Lung (tissue), 16 donors: ENCODE data around the gene FLYWCH1. TPM values are rescaled to one million over a fixed set of nuclear protein-coding genes. Genes with fewer than 3 reads are reported as not detected.

ENCODE experiments used
- ATAC-seq: fragments of 200-7000 bp; cut with Tn5 transposase; one replicate; pipeline ENCODE4 v1.9.1; 2020; ENCODE audit warnings: moderate number of reproducible peaks; ENCODE audit not compliant: insufficient read depth, low FRiP score
- DNase-seq, 3 donors: peaks; one replicate each; pipeline ENCODE4 v3.0.0-alpha.2; 2013 to 2017
- H3K27ac ChIP-seq, 2 donors: one replicate each; pipeline ENCODE4 v1.5.1; 2013; ENCODE audit warnings: mild to moderate bottlenecking in 2 of 2, moderate library complexity in 2 of 2, control low read depth in 1 of 2, inconsistent platforms in 1 of 2, low read depth in 1 of 2, low read length in 1 of 2
- H3K27me3 ChIP-seq, 3 donors: one replicate each; pipeline ENCODE4 v1.5.1; 2013; ENCODE audit warnings: low read length in 2 of 3; ENCODE audit not compliant: control insufficient read depth in 3 of 3, insufficient read depth in 3 of 3
- H3K36me3 ChIP-seq, 4 donors: one replicate each; pipeline ENCODE4 v1.5.1; 2013; ENCODE audit warnings: low read length in 4 of 4, mild to moderate bottlenecking in 1 of 4, moderate library complexity in 1 of 4; ENCODE audit not compliant: control insufficient read depth in 4 of 4, insufficient read depth in 4 of 4
- H3K4me1 ChIP-seq, 5 donors: one replicate each; pipeline ENCODE4 v1.5.1; 2013; ENCODE audit warnings: low read length in 5 of 5, mild to moderate bottlenecking in 2 of 5, moderate library complexity in 1 of 5; ENCODE audit not compliant: control insufficient read depth in 5 of 5, insufficient read depth in 5 of 5
- H3K4me3 ChIP-seq: one replicate; pipeline ENCODE4 v1.5.1; 2013; ENCODE audit warnings: mild to moderate bottlenecking, control low read depth, moderate library complexity
- H3K9ac ChIP-seq, 2 donors: one replicate each; pipeline ENCODE4 v1.5.1; 2013; ENCODE audit warnings: low read length in 2 of 2, control low read depth in 1 of 2; ENCODE audit not compliant: insufficient read depth in 1 of 2
- H3K9me3 ChIP-seq, 4 donors: one replicate each; pipeline ENCODE4 v1.5.1; 2013; ENCODE audit warnings: low read length in 3 of 4, mild to moderate bottlenecking in 1 of 4, moderate library complexity in 1 of 4; ENCODE audit not compliant: control insufficient read depth in 4 of 4, insufficient read depth in 3 of 4
- WGBS, 2 donors: extraction: QIAGEN DNeasy Blood & Tissue Kit; methylation state at CpG; one replicate each; pipeline ENCODE4 v1.1.7; 2013; 5-methylcytosine and 5-hydroxymethylcytosine counted together
- long read RNA-seq, 5 donors: transcript quantifications; one replicate each; lab custom pipeline, GENCODE V29; 2026
- polyA plus RNA-seq, 2 donors: library from polyadenylated mRNA; stranded (reverse); fragments of 200-250 nt; gene quantifications; one replicate each; pipeline ENCODE4 v1.2.1, GENCODE V29; 2013
- total RNA-seq, 2 donors: library from RNA; depleted of rRNA in 1 of 2; stranded (reverse); fragments of >200 nt in 1 of 2; gene quantifications; one replicate each; pipeline ENCODE4 v1.2.1, GENCODE V29; 2014 to 2021
- TF ChIP-seq, protein P1 (sequence below): IDR thresholded peaks from 2 replicates; pipeline ENCODE4 v1.5.1; 2012; ENCODE audit warnings: mild to moderate bottlenecking; ENCODE audit errors: control extremely low read depth, extremely low read depth
- donor health status: control.
- donor health status: control.
- donor health status: Bipolar disorder and iron deficiency.
- donor health status: healthy.
- donor health status: DM: yes; HTN: yes; CAD: no.

FLYWCH1 gene, protein sequence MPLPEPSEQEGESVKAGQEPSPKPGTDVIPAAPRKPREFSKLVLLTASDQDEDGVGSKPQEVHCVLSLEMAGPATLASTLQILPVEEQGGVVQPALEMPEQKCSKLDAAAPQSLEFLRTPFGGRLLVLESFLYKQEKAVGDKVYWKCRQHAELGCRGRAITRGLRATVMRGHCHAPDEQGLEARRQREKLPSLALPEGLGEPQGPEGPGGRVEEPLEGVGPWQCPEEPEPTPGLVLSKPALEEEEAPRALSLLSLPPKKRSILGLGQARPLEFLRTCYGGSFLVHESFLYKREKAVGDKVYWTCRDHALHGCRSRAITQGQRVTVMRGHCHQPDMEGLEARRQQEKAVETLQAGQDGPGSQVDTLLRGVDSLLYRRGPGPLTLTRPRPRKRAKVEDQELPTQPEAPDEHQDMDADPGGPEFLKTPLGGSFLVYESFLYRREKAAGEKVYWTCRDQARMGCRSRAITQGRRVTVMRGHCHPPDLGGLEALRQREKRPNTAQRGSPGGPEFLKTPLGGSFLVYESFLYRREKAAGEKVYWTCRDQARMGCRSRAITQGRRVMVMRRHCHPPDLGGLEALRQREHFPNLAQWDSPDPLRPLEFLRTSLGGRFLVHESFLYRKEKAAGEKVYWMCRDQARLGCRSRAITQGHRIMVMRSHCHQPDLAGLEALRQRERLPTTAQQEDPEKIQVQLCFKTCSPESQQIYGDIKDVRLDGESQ
- total RNA-seq, result 10 to 100 TPM; 15.0 to 34.3 TPM
- polyA plus RNA-seq, result 10 to 100 TPM; 13.3 to 27.7 TPM
- long read RNA-seq, donor 1, full-length matches to known transcripts, result 11 of 11 reads
- long read RNA-seq, donor 1, partial matches to known transcripts, result 0 of 11 reads
- long read RNA-seq, donor 1, other reads (novel, unspliced or antisense), result 0 of 11 reads
- long read RNA-seq, donor 2, result 0 reads
- long read RNA-seq, donor 3, partial matches to known transcripts, result 0 of 1 reads
- long read RNA-seq, donor 3, other reads (novel, unspliced or antisense), result 0 of 1 reads
- long read RNA-seq, donor 4, result 0 reads
- long read RNA-seq, donor 5, full-length matches to known transcripts, result 11 of 16 reads
- long read RNA-seq, donor 5, partial matches to known transcripts, result 5 of 16 reads
- long read RNA-seq, donor 5, other reads (novel, unspliced or antisense), result 0 of 16 reads

DNA sequence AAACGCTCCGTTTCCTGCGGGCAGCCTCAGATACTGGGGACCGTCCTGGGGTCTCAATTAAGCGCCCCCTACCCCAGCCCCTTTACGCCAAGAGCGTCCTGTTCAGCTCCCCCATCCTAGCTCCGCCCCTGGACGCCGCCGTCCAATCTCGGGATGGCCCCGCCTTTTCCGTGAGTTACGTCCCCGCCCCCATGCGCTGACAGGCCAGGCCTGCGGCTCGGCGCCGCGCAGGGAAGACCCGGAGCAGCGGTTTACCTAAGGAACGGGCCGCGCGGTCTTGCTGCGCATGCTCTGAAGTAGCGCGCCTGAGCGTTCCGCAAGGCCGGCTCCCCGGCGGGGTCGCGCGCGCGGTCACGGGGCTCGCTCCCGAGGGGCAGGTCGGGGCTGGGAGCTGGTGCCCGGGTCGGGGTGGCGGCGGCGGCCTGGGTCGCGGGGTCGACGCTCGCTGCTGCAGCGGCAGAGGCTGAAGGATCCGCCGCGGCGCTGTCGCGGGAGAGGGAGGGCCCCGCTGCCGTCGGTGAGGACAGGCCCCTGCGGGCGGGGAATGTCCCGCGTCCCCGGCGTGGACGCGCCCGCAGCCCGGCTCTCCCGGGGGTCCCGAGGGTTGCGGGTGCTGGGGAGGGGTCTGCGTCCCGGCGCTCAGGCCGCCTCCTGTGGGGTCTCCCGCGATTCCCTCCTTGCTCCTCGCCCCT is at the start of gene FLYWCH1:
FLYWCH1 (plus strand) TSS at position 294 of the 692 bp plus-strand sequence. CDS start 17,755 bp downstream, outside the sequence.
- DNase-seq (peak; percentile 98 to 99 (median 98)), ATAC-seq (peak; percentile 98)
- Histone ChIP-seq H3K4me3 (peak within 1 kb of the TSS; percentile 85), H3K36me3 (peaks cover 0 to 12% (median 7%) of the 10 kb centered on the region in 4 donors), H3K9ac (peak within 1 kb of the TSS; percentile 37 to 91), H3K27me3 (no peaks in the 10 kb centered on the region), H3K9me3 (no peaks in the 10 kb centered on the region), H3K27ac (peak within 1 kb of the TSS; percentile 93 to 95), H3K4me1 (peaks cover 0 to 11% (median 7%) of the 10 kb centered on the region in 5 donors)
- TF ChIP-seq, protein P1, sequence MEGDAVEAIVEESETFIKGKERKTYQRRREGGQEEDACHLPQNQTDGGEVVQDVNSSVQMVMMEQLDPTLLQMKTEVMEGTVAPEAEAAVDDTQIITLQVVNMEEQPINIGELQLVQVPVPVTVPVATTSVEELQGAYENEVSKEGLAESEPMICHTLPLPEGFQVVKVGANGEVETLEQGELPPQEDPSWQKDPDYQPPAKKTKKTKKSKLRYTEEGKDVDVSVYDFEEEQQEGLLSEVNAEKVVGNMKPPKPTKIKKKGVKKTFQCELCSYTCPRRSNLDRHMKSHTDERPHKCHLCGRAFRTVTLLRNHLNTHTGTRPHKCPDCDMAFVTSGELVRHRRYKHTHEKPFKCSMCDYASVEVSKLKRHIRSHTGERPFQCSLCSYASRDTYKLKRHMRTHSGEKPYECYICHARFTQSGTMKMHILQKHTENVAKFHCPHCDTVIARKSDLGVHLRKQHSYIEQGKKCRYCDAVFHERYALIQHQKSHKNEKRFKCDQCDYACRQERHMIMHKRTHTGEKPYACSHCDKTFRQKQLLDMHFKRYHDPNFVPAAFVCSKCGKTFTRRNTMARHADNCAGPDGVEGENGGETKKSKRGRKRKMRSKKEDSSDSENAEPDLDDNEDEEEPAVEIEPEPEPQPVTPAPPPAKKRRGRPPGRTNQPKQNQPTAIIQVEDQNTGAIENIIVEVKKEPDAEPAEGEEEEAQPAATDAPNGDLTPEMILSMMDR, result no peak
- WGBS, 2 donors, result 0 to 1% methylated on average over 65 to 85 of the region's 85 CpGs

DNA sequence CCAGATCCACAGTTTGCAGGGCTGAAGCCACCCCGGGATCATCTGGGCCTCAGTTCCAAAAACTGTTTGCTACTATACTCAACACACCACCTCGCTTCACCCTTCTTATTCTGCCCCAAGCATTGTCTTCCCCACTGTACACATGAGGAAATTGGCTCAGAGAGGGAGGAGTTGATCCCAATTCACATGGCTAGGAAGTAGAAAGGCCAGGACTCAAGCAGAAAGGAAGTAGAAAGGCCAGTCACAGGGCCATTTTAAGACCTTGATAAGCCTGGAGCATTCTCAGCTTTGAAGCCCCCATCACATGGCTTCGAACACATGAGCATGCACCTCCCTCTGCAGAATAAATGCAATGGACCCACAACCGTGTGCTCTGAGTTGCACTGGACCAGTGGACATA is 46.1 kb upstream of the FLYWCH1 start:
- Histone ChIP-seq H3K4me3 (no peak overlapping the region), H3K9me3 (peaks cover 0 to 6% (median 0%) of the 10 kb centered on the region in 4 donors), H3K9ac (no peak overlapping the region), H3K36me3 (no peaks in the 10 kb centered on the region), H3K27ac (no peak overlapping the region), H3K27me3 (peaks cover 0 to 19% (median 18%) of the 10 kb centered on the region in 3 donors), H3K4me1 (peaks cover 0 to 4% (median 0%) of the 10 kb centered on the region in 5 donors)
- no peak for ATAC-seq
- DNase-seq, result no peak
- TF ChIP-seq, protein P1, result no peak
- 77 to 78% methylated on average over 4 of the region's 4 CpGs for WGBS, 2 donors

DNA sequence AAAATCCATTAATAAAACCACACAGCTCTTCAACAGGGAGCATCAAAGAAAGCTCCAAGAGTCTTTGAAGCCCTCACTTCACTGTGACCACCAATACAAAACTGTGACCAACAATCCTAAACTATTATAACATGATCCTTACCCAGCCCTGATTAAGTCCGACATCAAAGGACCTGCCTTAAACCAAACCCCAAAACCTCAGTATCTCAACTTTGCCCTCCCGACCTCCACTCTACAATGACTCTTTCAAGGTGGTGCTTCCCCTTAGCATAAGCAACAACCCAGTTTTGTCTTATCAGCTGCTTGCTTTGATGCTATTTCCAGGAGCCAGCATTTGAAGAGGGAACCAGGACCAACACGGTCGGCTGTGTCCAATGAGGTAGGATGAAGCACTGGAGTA is 45.3 kb upstream of the FLYWCH1 start:
- H3K27me3 ChIP-seq, result peaks cover 0 to 23% (median 19%) of the 10 kb centered on the region in 3 donors
- H3K36me3 ChIP-seq, result no peaks in the 10 kb centered on the region
- WGBS, 2 donors, result 60 to 89% methylated on average over 4 of the region's 4 CpGs

More for the DNA sequence above, 45.3 kb upstream of the FLYWCH1 start:
- TF ChIP-seq, protein P1, result no peak
- Histone ChIP-seq H3K27ac (no peak overlapping the region), H3K9ac (no peak overlapping the region), H3K4me3 (no peak overlapping the region), H3K9me3 (no peaks in the 10 kb centered on the region), H3K4me1 (peaks cover 0 to 4% (median 0%) of the 10 kb centered on the region in 5 donors)
- ATAC-seq, result no peak
- no peak for DNase-seq
